HCT116 (cell line): ENCODE data around the gene PDE4B. TPM values are rescaled to one million over a fixed set of nuclear protein-coding genes. Genes with fewer than 3 reads are reported as not detected.
A peak's percentile ranks its signal among the peaks of the same experiment; 100 is the strongest.

Experiments used
- ATAC-seq: fragments of 200-7000 bp; cut with Tn5 transposase; 2 replicates; pipeline ENCODE4 v1.9.1; 2020; ENCODE audit warnings: mild to moderate bottlenecking, moderate library complexity
- BruUV-seq: library from RNA; stranded (reverse); fragments of 400-500 nt; replicated peaks from 2 replicates; lab custom pipeline; 2021; lab: Mats Ljungman, UMichigan
- CTCF ChIA-PET: fragments of 300-600 bp; sonication (Branson Sonifier 250); formaldehyde crosslinking; loops from one replicate; lab custom pipeline; 2021; ENCODE audit warnings: antibody characterized with exemption; lab: Charles Lee
- POLR2A ChIA-PET: fragments of 300-600, 350-600 bp; sonication (Branson Sonifier 250); formaldehyde crosslinking; loops from one replicate; lab custom pipeline; 2021; ENCODE audit warnings: antibody characterized with exemption; lab: Charles Lee
- RAD21 ChIA-PET, 2 experiments: fragments of 300-600 bp; sonication (Branson Sonifier 250); formaldehyde crosslinking; loops; one replicate each; lab custom pipeline; 2023; ENCODE audit warnings: low total read pairs in 2 of 2; ENCODE audit not compliant: uncharacterized antibody in 2 of 2, unreplicated experiment in 2 of 2, low non-redundant PET in 1 of 2; lab: Charles Lee
- DNase-seq: peaks from one replicate; pipeline ENCODE4 v3.0.0-alpha.2; 2010; ENCODE audit warnings: low read depth, low spot score
- H2AFZ ChIP-seq: fragments of 200-600 bp; shearing (Covaris generic), sonication (generic); 2 replicates; pipeline ENCODE4 v1.6.1; 2017; ENCODE audit warnings: low read depth, mixed run types, mixed read lengths, antibody characterized with exemption, low read length; ENCODE audit not compliant: poor library complexity, severe bottlenecking
- H3K27ac ChIP-seq: 2 replicates; pipeline ENCODE4 v1.5.1; 2012; ENCODE audit warnings: low read depth, low read length
- H3K27me3 ChIP-seq: fragments of 200-600 bp; sonication (generic); 2 replicates; pipeline ENCODE4 v1.6.1; 2016; ENCODE audit warnings: mixed run types, low read length, mixed read lengths; ENCODE audit not compliant: insufficient read depth
- H3K36me3 ChIP-seq, 2 experiments: fragments of 200-500 bp in 1 of 2; fragments of 200-600 bp in 1 of 2; sonication (Bioruptor generic) in 1 of 2; sonication (generic) in 1 of 2; 2 replicates each; pipeline versions ENCODE4 v1.5.1 to v1.6.1; 2014 to 2016; ENCODE audit warnings: low read length in 2 of 2, inconsistent platforms in 1 of 2, mixed read lengths in 1 of 2, mixed run types in 1 of 2; ENCODE audit not compliant: insufficient read depth in 2 of 2, control insufficient read depth in 1 of 2
- H3K4me1 ChIP-seq, 2 experiments: fragments of 200-600 bp in 1 of 2; sonication (generic) in 1 of 2; 2 replicates each; pipeline versions ENCODE4 v1.5.1 to v1.6.1; 2012 to 2017; ENCODE audit warnings: low read length in 2 of 2, inconsistent platforms in 1 of 2, mild to moderate bottlenecking in 1 of 2, mixed read lengths in 1 of 2, mixed run types in 1 of 2, moderate library complexity in 1 of 2; ENCODE audit not compliant: insufficient read depth in 2 of 2, control insufficient read depth in 1 of 2
- H3K4me2 ChIP-seq: fragments of 200-600 bp; sonication (generic); 2 replicates; pipeline ENCODE4 v1.6.1; 2017; ENCODE audit warnings: mixed run types, low read length, mixed read lengths
- H3K4me3 ChIP-seq, 2 experiments: fragments of 200-600 bp in 1 of 2; sonication (generic) in 1 of 2; replicated peaks in 1 of 2; 2 replicates each; pipeline ENCODE4 v1.5.1; 2011 to 2016; ENCODE audit warnings: low read length in 2 of 2, control low read depth in 1 of 2, low read depth in 1 of 2, mild to moderate bottlenecking in 1 of 2, mixed read lengths in 1 of 2, mixed run types in 1 of 2
- H3K79me2 ChIP-seq: fragments of 200-600 bp; sonication (generic); 2 replicates; pipeline ENCODE4 v1.6.1; 2017; ENCODE audit warnings: mild to moderate bottlenecking, mixed run types, low read length, moderate library complexity, mixed read lengths; ENCODE audit not compliant: insufficient read depth
- H3K9ac ChIP-seq: fragments of 200-600 bp; sonication (generic); 2 replicates; pipeline ENCODE4 v1.6.1; 2016; ENCODE audit warnings: low read length, mixed read lengths
- H3K9me2 ChIP-seq: fragments of 200-600 bp; sonication (generic), shearing (Covaris generic); 2 replicates; pipeline ENCODE4 v1.6.1; 2017; ENCODE audit warnings: mixed run types, mild to moderate bottlenecking, moderate library complexity; ENCODE audit not compliant: insufficient read depth
- H3K9me3 ChIP-seq, 2 experiments: fragments of 200-500 bp in 1 of 2; fragments of 200-600 bp in 1 of 2; sonication (Bioruptor generic) in 1 of 2; sonication (generic) in 1 of 2; 2 replicates each; pipeline ENCODE4 v1.6.1; 2014 to 2017; ENCODE audit warnings: low read length in 2 of 2, mixed read lengths in 2 of 2, inconsistent platforms in 1 of 2, low read depth in 1 of 2, mild to moderate bottlenecking in 1 of 2, mixed run types in 1 of 2, moderate library complexity in 1 of 2; ENCODE audit not compliant: control insufficient read depth in 1 of 2, insufficient read depth in 1 of 2
- H4K20me1 ChIP-seq: fragments of 200-600 bp; sonication (generic), shearing (Covaris generic); 2 replicates; pipeline ENCODE4 v1.6.1; 2017; ENCODE audit warnings: mixed run types, mild to moderate bottlenecking, moderate library complexity; ENCODE audit not compliant: insufficient read depth
- CBX3 ChIP-seq: IDR thresholded peaks from 2 replicates; pipeline ENCODE4 v1.6.1; 2012; ENCODE audit warnings: low read depth
- CEBPB ChIP-seq: IDR thresholded peaks from 2 replicates; pipeline ENCODE4 v1.6.1; 2012; ENCODE audit warnings: low read depth
- ELF1 ChIP-seq: IDR thresholded peaks from 2 replicates; pipeline ENCODE4 v1.6.1; 2012; ENCODE audit warnings: low read depth, borderline replicate concordance
- FOSL1 ChIP-seq: IDR thresholded peaks from 2 replicates; pipeline ENCODE4 v1.6.1; 2012; ENCODE audit warnings: low read depth
- JUND ChIP-seq: IDR thresholded peaks from 2 replicates; pipeline ENCODE4 v1.6.1; 2012
- POLR2A ChIP-seq: IDR thresholded peaks from 2 replicates; pipeline ENCODE4 v1.7.0; 2011; ENCODE audit warnings: borderline replicate concordance; ENCODE audit not compliant: insufficient read depth, insufficient read length; ENCODE audit errors: extremely low read depth
- POLR2AphosphoS5 ChIP-seq: IDR thresholded peaks from 2 replicates; pipeline ENCODE4 v1.6.1; 2011; ENCODE audit warnings: mild to moderate bottlenecking, low read depth, low read length, moderate library complexity
- SP1 ChIP-seq: IDR thresholded peaks from 2 replicates; pipeline ENCODE4 v1.6.1; 2012; ENCODE audit warnings: low read depth
- TCF7L2 ChIP-seq: IDR thresholded peaks from 2 replicates; pipeline ENCODE4 v1.7.0; 2011; ENCODE audit warnings: borderline replicate concordance, inconsistent platforms; ENCODE audit not compliant: insufficient read depth, insufficient read length; ENCODE audit errors: extremely low read depth
- ZBTB33 ChIP-seq: IDR thresholded peaks from 2 replicates; pipeline ENCODE4 v1.6.1; 2011; ENCODE audit warnings: mild to moderate bottlenecking, low read length, moderate library complexity; ENCODE audit not compliant: insufficient replicate concordance; ENCODE audit errors: extremely low read depth
- ZNF274 ChIP-seq: fragments of 200-500 bp; sonication (Bioruptor generic); IDR thresholded peaks from 2 replicates; pipeline ENCODE4 v1.6.1; 2014; ENCODE audit warnings: mild to moderate bottlenecking, low read depth, low read length, inconsistent platforms
- intact Hi-C: fragments of 100-400 bp; cut with micrococcal nuclease; formaldehyde crosslinking; loops from 2 replicates; pipeline ENCODE4 v1.10.0; 2022
- total RNA-seq: library from RNA; stranded (reverse); gene quantifications from one replicate; pipeline ENCODE4 v1.2.1, GENCODE V29; 2021; ENCODE audit not compliant: unreplicated experiment
- TF ChIP-seq, protein P1 (sequence below): IDR thresholded peaks from 2 replicates; pipeline ENCODE4 v1.6.1; 2012

PDE4B gene
- total RNA-seq, 1 experiment from 2014 or later = 76.9 TPM

DNA sequence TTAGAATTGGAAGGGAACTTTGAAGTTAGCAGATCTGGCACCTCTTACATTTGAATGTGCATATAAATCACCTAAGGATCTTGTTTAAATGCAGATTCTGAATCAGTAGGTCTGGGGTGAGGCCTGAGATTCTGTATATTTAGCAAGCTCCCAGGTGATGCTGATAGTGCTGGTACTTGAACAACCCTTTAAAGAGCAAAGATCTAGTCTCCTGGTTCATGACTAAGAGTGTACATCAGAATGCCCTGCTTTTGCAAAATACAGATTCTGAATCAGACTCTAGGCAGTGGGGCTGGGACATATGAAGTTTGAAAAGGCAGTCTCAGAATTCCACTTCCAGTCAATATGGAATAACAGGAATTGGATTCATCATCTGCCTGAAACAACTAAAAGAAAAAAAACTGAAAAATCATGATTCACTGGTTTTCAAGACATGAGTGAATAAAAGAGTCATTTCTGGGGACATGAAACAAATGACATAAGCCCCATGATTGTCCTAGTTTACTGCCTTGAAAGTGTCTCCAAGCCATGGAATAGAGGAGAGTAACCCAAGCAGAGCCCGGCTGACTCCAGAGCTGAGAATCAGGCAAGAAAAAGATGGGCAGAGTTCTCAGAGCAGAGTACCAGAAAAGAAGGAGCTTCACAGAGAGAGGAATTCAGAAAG lies 591.7 kb downstream of the PDE4B start (continued):
- TF ChIP-seq ELF1 (no peak), TCF7L2 (no peak), SP1 (no peak), ZBTB33 (no peak), POLR2AphosphoS5 (no peak), FOSL1 (no peak), POLR2A (no peak), CEBPB (no peak), JUND (no peak), ZNF274 (no peak)
- TF ChIP-seq, protein P1, sequence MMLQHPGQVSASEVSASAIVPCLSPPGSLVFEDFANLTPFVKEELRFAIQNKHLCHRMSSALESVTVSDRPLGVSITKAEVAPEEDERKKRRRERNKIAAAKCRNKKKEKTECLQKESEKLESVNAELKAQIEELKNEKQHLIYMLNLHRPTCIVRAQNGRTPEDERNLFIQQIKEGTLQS = no peak
- TF ChIP-seq, all 23 proteins: peak for 0

GRCh38 chr1:66386712-66387111 lies 594.0 kb downstream of the PDE4B start:
- no peak for ATAC-seq
- no peaks in the 10 kb centered on the region for H3K79me2 ChIP-seq
- CTCF ChIA-PET = no interaction called here
- H2AFZ ChIP-seq = no peak overlapping the region
- no peak overlapping the region for H3K4me3 ChIP-seq
- H3K9me2 ChIP-seq = no peaks in the 10 kb centered on the region
- no peaks in the 10 kb centered on the region for H3K4me1 ChIP-seq
- H3K27me3 ChIP-seq = no peaks in the 10 kb centered on the region
- H3K36me3 ChIP-seq = no peaks in the 10 kb centered on the region
- DNase-seq = no peak
- H4K20me1 ChIP-seq = no peaks in the 10 kb centered on the region
- no TSS peak for BruUV-seq
- no peak for TF ChIP-seq TCF7L2
- TF ChIP-seq CBX3 = peak; percentile 96
- no peak for TF ChIP-seq POLR2AphosphoS5
- no peak for TF ChIP-seq ZBTB33
- TF ChIP-seq, all 23 proteins: peak for 1
- Histone ChIP-seq H3K9ac (no peak overlapping the region), H3K9me3 (peaks cover 23 to 26% of the 10 kb centered on the region in 2 experiments; a peak in 3 of 4 replicates), H3K4me2 (no peak overlapping the region), H3K27ac (no peak overlapping the region)
- intact Hi-C loops = loop anchor here (1.0 kb wide), 1 partner anchor 23 kb away; no protein-coding TSS in a partner anchor
- RAD21 ChIA-PET = no interaction called here
- POLR2A ChIA-PET = no interaction called here
